Measurements from ENCODE around the gene MAGI2.
A peak's percentile ranks its signal among the peaks of the same experiment; 100 is the strongest.
"Not testable (repeated sequence)": the region's sequence is repeated elsewhere in the genome, so short reads cannot be mapped to it uniquely, and the experiment has no call there.

Gene MAGI2

DNA sequence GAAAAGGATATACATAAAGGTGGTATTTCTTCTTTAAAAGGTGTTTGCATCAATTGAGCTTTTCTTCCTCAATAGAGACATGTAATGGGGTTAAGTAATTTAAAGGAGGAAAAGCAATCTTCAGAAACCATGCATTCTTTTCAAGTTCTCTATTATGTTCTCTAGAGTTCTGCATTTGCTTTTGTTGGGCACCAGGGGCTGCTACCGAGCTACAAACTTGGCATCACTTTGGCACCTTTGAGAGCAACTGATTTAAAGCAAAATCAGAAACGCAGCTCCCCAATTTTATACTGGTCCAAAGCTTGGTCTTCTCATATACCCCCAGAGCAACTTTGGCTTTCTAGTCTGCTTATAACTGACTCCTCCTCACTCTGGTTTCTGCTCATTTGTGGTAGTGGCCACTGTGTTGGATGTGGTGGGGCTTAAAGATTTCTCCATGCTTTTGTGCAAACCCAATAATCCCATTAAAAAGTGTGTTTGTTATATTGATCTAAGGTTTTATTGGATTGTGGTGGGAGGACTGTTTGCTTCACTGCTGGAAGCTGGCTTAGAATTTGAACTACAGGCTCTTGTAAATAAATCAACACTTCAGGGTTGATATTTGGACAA, 942.8 kb downstream of the MAGI2 start:
- DNase-seq = peak; percentile 67

DNA sequence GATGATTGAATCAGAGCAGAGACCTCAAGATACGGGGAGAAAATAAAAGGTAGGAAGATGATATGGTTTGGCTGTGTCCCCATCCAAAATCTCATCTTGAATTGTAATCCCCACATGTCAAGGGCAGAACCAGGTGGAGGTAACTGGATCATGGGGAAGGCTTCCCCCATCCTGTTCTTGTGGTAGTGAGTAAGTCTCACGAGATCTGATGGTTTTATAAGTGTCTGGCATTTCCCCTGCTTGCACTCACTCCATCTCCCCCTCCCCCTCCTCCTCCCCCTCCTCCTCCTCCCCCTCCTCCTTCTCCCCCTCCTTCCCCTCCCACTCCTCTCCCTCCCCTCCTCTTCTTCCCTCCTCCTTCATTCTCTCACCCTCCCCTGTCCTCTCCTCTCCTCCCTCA, 950.2 kb downstream of the MAGI2 start:
- DNase-seq = not testable (repeated sequence)

DNA sequence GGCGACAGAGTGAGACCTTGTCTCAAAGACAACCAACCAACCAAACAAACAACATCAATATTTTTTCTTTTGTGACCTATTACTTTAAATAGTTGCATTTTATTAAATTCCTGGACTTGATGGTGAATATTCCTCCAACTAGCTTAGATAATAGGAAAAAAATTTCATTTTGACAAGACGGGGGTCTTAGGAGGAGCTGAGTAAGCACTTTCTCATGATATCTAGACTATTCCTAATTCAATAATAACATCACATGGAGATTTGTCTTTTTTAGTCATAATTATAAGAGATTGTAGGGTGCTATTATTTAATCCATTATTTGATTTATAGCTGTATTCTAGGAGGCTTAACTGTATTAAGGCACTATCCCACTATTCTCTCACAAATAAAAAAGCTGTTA, 952.4 kb downstream of the MAGI2 start:
- DNase-seq = no peak

DNA sequence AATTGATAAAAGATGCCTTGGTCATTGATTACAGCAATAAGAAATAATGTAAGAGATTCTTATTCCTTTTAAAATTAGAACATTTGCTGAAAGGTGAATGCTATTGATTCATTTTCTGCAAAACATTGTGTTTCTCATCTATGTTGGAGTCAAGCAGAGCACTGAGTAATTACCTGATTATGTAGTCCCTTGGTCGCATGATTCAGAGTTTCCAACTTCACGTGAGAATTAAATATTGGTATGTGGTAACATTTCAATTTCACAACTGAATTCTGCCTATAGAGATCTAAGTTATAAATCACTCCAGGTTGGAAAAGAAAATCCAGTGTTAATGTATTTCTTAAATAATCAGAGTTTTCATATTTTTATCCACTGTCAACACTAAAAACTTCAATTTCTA, 953.5 kb downstream of the MAGI2 start:
- no peak for DNase-seq

DNA sequence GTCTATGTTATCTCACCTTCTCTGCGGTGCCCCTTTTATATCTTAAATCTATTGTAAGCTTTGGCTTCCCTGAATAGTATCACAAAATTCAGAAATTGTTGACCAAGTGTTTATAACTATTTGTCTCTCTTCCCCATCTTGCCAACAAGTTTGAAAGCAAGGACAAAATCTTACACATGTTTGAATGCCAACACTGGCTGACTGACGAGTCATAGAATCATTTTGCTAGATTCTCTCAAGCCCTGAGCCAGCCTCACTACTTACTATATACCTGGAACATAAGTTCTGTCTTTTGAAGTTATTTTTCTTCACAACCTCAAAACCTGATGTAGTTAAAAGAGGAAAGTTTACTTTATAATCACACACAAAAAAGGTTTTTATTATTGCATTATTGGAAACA, 954.2 kb downstream of the MAGI2 start:
- DNase-seq = no peak

DNA sequence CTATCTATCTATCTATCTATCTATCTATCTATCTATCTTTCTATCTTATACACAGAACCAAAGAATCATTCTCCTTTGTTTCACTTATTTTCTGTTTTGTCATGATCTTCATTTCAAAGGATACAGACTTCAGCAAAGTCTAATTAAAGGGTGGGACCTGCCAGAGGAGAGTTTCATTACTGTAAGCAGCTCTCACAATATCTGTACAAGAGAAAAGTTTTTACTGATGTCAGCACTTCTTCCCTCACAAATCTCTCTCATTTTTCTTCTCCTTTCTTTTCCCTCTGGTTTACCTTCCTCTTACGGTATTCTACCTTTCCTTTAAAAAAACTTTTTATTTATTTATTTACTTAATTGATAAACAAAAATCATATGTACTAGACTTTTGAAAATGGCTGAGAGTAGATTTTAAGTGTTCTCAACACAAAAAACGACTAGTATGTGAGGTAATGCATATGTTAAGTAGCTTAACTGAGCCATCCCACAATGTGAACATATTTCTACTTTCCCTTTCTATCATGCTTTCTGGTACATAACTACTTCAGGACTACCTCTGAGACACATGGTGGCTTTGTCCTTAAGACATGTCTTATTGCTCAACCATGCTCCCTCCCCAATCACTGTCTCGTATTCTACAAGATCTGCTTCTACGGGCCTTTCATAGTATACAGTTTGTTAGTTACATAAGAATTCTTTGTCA, 955.6 kb downstream of the MAGI2 start:
- DNase-seq = no peak

DNA sequence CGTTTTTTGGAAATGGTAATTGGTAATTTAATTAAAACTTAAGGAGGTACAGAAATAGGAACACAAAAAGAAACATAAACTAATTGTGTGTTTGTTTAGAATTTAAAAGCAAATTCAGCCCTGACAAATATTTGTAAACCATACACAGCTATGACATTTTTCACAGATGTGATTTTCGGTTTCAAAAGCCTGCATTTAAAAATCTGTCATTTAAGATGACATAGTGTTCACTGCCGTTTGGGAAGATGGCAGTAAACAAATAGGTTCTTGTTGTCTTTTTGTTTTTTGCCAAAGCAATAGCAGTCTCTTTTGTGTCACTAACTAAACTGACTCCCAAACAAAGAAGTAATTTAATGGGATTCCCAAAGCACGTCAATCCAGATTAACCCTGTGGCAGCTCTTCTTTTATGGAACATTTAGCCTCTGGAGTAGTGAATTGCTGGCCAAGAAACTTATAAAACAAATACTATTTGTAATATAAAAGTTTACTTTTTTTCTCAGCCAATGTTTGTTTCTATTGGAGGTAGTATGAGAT, 957.3 kb downstream of the MAGI2 start:
- DNase-seq = no peak

DNA sequence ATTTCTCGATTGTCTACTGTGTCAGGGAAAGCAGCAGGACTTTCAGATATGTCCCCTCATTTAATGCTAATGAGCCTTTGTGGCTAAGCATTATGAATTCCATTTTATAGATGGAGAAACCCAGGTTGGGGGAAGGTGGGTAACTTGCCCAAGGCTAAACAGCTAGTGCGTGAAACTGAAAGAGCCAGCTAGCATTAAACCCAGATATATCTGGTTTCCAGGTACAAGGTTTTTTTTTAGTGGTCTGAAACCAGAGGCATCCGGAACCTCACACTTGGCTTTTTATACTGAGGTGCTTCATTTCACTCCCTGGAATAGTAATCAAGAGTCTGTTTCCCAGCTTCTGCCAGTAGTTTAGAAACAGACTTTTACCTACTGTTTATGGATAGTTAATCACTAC, 960.1 kb downstream of the MAGI2 start:
- DNase-seq = no peak

DNA sequence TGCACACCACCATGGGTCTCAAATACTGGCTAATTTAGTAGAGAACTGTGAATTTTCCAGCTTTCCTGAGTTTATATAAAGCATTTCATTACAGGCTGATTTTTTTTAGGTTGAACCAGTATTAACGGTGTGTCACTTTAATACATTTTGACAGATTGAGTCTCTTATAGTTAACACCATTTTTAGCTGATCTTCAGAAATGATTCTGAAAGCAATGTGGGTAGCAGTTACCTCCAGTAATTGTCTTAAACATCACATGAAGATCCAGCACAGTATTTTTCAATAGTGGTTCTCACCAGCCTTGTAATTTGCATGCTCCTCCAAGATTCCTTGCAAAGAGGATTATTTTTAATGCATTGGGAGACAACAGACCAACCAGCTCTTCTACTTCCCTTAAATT, 961.3 kb downstream of the MAGI2 start:
- DNase-seq = no peak

DNA sequence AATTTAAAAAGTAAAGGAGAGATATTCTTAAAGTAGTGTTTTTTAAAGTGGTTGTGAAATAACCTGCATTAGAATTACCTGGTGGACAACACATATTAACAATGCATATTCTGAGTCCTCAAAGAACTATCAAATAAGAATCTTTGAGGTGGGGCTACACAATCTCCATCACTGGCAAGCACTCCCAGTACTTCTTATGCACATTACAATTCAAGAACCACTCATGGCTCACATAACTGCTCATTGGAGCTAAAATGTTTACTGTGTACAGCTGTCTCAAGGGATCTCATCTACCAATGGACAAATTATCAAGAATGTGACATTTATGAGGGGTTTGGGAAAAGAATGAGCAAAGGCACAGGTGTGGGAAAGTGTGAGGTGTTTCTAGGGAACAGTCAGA, 962.9 kb downstream of the MAGI2 start:
- no peak for DNase-seq

DNA sequence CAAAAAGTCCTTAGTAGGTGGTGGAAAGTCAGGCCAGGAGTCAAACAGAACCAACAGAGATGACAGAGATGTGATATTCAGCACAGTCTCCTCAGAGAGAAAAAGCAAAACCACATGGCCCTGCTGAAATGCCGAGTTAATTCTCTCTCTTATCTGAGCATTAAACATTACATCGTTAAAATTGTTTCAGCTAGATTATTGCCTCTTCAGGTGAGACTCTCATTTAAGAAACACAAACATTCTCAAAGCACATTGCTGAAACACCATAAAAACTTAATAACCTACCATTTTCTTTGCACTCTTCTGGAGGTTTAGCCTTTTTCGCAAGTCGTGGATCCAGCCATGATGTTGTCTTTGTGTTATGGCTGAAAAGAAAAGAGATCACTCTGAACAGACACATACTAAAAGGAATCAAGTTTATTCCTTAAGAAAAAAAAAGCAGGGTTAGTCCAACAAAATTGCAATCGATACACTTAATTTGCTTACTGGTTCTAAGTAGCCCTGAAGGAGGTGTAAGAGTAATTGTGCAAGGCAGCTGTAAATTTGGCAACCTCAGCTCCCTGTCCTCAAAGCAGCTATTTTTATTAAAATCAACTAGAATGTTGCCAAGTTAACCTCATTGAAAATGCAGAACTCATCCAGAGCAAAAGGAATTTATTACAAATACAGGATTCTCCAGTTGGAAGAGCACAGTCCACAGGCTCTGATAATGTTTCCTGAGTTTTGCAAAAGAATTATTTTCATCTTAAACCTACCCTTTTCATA, 963.8 kb downstream of the MAGI2 start:
- DNase-seq = peak; percentile 64

DNA sequence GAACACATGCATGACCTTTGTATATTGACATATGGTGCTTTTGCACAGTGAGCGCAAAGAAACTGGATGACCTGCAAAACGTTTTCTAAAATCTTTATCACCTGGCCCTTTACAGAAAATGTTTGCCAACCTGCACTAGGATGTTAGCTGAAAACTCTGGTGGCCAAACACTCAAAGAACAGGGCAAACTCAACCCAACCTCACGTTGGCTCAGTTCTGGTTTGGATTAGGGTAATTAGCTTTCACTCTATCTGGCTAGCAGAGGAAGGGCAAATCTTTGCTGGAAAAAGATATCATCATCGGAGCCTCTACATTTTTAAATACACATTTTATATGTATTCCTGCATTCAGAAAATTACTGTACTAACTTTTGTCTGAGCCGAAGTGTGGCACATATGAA, 966.0 kb downstream of the MAGI2 start:
- no peak for DNase-seq

DNA sequence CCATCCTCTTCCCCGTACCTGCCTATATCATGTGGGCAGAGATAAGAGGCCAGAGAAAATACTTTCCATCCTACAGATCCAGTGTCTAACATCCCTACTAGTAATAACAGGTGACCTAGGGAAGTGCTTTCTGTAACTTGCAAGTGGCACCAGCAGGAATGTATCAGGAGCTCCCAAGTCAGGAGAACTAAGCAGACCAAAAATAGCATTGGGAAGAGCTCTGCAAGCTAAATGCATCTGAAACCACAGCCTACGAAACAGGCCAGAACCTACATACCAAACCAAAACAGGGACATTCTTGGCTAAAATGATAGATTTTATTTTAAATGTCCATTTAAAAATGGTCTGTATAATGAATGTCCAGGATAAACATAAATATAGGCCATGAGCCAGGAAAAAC, 974.1 kb downstream of the MAGI2 start:
- no peak for DNase-seq

DNA sequence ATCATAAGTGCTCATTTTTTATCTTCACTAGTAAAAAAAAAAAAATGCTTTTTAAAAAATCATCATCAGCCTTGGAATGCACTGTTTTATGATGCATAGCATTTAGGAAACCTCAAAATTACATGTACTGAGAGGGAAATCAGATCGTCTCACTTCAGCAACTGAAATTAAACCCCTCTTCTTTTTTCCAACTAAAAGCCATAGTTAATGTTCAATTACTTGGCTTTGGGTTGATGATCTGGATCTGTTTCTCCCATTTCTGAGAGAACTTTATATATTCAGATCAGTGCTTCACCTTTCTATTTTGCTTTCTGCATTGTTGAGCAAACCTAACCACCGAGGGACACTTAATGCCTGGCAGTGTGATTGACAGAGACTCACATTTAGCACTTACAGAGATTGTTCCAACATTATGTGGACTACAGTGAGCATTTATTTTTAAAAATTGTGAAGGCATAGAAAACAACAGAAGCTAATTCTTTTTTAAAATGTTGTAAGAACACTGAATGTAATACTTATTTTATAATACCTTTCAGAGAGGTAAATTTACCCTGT, 976.5 kb downstream of the MAGI2 start:
- no peak for DNase-seq

DNA sequence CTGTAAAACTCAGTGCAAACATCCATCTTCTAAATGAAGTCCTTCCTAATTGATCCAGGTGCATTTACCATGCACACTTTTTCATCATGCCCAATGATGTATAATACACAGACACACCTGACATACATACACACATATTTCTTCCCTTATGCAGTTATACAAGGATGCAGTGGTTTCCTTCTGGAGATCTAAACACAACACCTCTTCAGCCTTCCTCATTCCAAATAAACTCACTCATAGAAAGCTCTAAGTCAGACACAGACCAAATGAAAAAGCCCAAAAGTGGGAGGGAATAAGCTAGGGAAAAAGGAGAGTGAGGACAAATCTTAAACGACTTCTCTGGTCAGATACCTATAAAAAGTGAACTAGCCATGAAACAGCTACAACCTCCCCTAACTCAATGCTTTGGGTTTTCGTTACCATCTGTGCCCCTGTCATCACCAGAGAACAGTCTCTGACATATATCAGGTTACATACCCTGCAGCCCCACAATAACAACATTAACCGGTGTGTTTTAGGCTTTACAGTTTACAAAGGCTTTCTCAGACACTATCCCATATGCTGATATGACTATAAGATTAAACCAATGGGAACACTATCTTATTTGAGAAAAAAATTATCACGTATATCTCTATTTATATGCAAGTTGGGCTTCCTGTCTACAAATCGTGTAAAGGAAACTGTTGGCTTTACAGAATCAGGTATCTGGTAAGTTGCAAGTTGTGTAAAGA, 979.7 kb downstream of the MAGI2 start:
- DNase-seq = no peak

DNA sequence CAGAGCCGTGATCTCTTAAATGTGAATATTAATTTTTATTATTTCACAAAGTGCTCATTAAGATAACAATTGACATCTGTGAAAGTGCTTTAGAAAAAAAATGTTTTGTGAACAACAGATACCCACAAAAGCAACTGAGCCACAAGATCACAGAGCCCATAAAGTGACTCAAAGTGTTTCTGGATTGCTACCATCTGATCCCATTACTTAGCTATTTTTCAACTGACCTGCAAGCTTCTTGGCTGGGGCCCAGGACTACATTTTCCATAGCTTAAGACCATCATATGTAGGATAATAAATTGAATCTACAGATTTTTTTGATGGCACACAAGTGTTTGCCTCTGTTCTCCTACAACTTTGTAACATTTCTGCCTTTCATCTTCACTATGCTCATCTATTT, 980.4 kb downstream of the MAGI2 start:
- DNase-seq = no peak

DNA sequence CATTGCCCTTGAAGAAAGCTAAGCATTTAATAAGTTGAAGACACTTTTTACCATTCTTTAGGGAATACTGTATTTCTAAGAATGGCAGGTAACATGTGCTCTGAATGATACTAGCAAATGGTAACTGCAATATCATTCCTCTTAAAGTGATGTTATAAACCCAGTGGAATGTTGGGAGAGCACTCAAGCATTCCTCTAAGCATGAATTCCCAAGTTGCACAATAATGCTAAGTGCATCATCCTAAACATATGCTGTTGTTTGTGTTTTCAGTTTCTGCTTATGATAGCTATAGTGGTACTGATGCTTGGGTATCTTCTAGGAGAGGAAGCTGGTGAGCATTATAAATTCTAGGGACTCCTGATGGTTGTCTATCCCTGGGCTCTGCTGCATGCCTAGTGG, 980.9 kb downstream of the MAGI2 start:
- DNase-seq = no peak

DNA sequence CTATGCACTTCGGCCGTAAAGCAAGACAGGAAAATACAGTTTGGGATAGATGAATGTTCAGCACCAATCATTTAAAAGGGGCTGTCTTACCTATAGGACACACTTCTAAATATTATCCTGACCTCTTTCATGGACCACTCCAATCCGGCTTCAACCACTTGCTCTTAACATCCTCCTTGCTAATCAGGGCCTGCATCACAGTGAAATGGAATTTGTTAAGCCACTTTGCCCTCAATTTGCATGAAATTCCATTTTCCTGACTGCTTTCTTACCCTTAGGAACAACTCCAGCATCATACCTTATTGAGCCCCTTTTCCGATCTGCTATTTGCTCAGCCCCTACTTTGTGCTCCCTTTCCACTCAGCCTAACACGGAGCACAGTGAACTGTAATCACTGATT, 987.6 kb downstream of the MAGI2 start:
- DNase-seq = no peak

DNA sequence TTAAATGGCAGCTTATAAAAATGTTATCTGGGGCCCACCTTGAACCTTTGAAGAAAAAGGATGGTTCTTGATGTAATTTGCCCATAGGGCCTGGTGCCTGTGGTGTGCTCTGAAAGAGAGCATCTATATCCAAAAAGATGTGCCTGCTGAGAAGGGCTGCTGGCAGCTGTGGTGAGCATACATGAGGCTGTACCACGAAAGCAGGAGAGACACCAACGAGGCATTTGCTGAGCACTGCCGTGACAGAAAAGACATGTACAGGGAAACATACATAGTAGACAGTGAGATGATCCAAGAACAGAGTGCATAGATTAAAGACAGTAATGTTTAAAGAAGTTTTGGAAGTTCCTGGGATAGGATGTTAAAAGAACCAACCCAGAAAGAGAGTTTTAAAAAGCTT, 990.4 kb downstream of the MAGI2 start:
- no peak for DNase-seq

DNA sequence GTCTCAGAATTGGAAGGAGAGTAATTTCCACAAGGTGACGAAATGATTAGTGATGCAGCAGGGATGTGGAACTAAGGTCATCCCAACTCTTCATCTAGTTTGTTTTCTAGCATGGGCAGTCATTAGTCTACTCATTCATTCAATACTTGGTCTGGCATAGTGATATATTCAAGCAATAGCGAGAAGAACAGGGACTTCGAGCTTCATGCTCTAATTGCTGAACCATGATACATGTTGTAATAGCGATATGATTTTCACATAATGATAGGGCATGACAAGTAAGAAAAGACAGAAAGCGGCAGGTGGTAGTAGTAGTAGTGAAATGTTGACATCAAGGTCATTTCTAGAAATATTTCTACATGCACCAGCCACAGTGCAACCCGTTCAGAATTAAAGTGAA, 1002.8 kb downstream of the MAGI2 start:
- peak; percentile 93 for DNase-seq

DNA sequence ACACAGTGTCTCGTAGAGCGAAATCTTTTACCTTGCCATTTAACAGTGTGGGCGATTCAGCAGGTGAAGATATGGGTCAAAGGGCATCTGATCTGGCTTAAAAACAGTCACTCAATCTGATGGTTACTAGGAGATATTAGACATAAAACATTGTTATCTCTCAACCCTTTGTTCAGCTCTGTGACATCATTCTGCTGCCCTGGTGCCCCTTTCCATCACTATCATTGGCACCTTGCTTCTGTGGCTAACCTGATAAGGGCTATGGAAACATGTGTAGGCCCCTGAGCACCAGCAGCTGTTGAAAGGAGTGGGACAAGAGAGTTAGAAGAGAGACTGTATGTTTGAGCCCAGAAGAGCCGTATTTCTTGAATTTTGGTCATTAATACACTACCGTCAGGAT, 1004.6 kb downstream of the MAGI2 start:
- no peak for DNase-seq

DNA sequence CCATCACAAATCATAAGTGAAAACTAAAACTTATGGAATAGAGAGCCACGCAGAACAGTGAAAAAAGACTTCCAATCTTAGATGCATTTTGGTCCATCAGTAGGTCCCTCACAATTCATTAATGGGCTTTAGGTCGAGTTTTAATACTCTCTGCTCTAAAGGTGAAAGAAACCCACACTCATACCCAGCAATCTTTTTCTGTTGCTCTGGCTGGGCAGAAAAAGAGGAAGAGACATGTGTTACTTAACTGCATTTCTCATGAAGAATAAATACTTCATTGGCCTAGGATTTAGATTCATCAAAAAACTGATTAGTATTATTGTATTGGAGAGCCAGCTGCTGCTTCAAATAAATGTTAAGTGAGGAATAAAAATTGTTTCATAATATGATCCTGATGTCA, 1009.2 kb downstream of the MAGI2 start:
- no peak for DNase-seq

DNA sequence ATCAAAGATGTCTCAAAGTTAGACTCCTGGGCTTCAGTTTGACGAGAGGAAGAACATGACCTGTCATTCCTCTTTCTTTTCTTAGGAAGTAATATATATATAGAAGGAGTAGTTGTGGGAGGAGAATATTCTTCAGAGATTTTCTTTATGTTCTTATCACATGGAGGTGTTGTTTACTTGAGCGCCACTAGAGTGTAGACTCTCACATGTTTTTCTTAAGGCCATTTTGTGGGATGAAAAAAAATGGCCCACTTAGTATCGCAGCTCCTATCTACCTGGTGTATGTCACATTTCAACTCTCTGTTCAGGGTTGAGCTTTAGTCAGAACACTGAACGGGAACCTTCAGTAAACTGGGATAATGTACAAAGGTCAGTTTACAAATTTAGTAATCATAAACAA, 1009.7 kb downstream of the MAGI2 start:
- DNase-seq = peak; percentile 49
